Astrocyte of the spinal cord (primary cell): Measurements from ENCODE around the gene TMEM170B.

Experiments
- DNase-seq: peaks from one replicate; pipeline ENCODE4 v3.0.0; 2011; ENCODE audit warnings: low read depth, low spot score
- H3K4me3 ChIP-seq: 2 replicates; pipeline ENCODE4 v1.5.1; 2011; ENCODE audit warnings: low read depth, mild to moderate bottlenecking, low read length, moderate library complexity
- in situ Hi-C: cut with HindIII; loops from 2 replicates; pipeline ENCODE4 v1.10.0; 2017; ENCODE audit warnings: low sequenced_read_pairs
- TF ChIP-seq, protein P1 (sequence below): IDR thresholded peaks from 2 replicates; pipeline ENCODE4 v1.5.1; 2012; ENCODE audit warnings: low read depth, mild to moderate bottlenecking, low read length, inconsistent platforms

TMEM170B gene

GRCh38 chr6:11607383-11607782 lies 69.8 kb downstream of the TMEM170B start:
- in situ Hi-C loops, result no loop called here
- TF ChIP-seq, protein P1, sequence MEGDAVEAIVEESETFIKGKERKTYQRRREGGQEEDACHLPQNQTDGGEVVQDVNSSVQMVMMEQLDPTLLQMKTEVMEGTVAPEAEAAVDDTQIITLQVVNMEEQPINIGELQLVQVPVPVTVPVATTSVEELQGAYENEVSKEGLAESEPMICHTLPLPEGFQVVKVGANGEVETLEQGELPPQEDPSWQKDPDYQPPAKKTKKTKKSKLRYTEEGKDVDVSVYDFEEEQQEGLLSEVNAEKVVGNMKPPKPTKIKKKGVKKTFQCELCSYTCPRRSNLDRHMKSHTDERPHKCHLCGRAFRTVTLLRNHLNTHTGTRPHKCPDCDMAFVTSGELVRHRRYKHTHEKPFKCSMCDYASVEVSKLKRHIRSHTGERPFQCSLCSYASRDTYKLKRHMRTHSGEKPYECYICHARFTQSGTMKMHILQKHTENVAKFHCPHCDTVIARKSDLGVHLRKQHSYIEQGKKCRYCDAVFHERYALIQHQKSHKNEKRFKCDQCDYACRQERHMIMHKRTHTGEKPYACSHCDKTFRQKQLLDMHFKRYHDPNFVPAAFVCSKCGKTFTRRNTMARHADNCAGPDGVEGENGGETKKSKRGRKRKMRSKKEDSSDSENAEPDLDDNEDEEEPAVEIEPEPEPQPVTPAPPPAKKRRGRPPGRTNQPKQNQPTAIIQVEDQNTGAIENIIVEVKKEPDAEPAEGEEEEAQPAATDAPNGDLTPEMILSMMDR, result no peak
- DNase-seq, result no peak
- no peak overlapping the region for H3K4me3 ChIP-seq

- TF ChIP-seq, protein P1, result no peak
- H3K4me3 ChIP-seq, result no peak overlapping the region
- no peak for DNase-seq
- in situ Hi-C loops, result no loop called here
Measured at GRCh38 chr6:11608600-11609323, 71.2 kb downstream of the TMEM170B start.

DNA sequence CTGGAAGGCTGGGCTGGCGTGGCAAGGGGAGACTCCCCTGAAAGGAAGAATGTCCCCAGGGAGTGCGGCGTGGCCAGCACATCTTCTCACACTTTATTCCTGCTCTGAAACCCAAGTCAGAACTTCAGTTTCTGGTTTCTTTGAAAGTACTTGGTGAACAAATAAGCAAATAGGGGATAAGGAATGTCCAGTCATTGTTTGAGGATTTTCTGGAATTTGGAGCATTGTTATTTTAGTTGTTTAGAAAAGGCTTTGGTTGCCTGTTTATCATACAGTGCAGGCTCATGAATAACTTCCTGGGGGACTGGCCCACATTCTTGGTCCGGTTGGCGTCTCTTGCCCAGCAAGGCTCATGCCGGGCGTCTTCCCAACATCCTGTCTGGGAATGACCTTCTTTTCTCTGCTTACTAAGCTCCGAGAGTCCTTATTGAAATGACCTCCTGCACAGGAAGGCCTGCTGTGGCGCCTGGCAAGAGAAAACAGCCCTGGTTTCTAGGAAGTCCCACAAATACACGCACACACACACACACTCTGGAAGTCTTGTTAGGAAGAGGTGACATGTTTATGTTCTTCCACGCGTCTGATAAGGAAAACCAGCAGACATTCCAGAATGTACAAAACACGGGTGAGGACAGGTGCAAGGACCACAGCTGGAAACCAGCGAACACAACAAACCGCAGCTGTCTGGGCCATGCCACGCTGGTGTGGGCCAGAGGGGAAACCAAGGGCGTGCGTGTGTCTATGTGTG lies 71.9 kb downstream of the TMEM170B start:
- H3K4me3 ChIP-seq, result no peak overlapping the region
- peak; percentile 96 for DNase-seq
- TF ChIP-seq, protein P1, result no peak
- in situ Hi-C loops, result no loop called here

- in situ Hi-C loops, result no loop called here
- TF ChIP-seq, protein P1, result no peak
- H3K4me3 ChIP-seq, result no peak overlapping the region
- no peak for DNase-seq
Measured at GRCh38 chr6:11613336-11613735, 75.8 kb downstream of the TMEM170B start.

GRCh38 chr6:11613858-11614257 lies 76.3 kb downstream of the TMEM170B start:
- peak; percentile 97 for DNase-seq
- TF ChIP-seq, protein P1, result no peak
- in situ Hi-C loops, result no loop called here
- H3K4me3 ChIP-seq, result no peak overlapping the region

- in situ Hi-C loops, result no loop called here
- TF ChIP-seq, protein P1, result no peak
- peak; percentile 30 for DNase-seq
- H3K4me3 ChIP-seq, result no peak overlapping the region
Measured at GRCh38 chr6:11614534-11615213, 77.1 kb downstream of the TMEM170B start.
